ENCODE data around the gene MED7. TPM values are rescaled to one million over a fixed set of nuclear protein-coding genes. Genes with fewer than 3 reads are reported as not detected.

MED7 gene
- total and polyA plus RNA-seq, 2 of the 13 experiments (the other 11 are each of a cell fraction or from before 2014, with no cell fraction given): 9.2 to 9.4 TPM

DNA sequence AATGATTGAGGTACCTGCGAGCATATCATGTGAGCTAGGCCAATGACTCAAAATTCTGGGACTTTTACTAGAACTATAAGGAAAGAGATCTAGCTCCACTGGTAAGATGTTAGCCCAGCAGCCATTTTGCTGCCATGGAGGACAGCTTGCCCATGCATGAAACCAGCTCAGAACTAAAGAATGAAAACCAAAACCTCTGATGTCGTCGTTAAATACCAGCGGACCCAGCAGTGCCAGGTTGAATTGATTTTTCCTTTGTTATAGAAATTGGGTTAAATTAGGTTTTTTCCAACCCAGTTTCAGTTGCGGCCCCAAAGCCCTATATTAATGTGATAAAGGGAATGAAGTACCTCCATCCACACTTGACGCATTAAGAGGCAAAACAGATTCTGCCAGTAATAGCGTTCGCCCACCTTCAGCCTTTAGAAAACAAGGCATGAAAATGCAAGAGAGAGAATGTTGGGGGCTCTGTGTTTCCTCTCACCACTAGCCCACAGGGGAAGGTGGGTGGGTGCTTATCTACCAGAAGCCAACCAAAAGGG is 32.5 kb upstream of the MED7 start:
- Histone ChIP-seq H2AFZ (ENCODE audit: low read length) (no peak overlapping the region), H3K4me2 (ENCODE audit: low read depth, low read length) (no peak overlapping the region), H3K27ac (ENCODE audit: extremely low read length, insufficient read depth, low read length) (no peak overlapping the region), H4K20me1 (ENCODE audit: insufficient read depth, low read length) (no peaks in the 10 kb centered on the region), H3K4me3 (replicated peaks in 1 of 3; ENCODE audit: insufficient read depth in 1 of 3, low read depth in 2 of 3, low read length in 3 of 3) (no peak overlapping the region), H3K4me1 (ENCODE audit: insufficient read depth, low read length) (no peaks in the 10 kb centered on the region), H3K27me3 (ENCODE audit: control insufficient read depth in 1 of 2, insufficient read depth in 2 of 2, low read length in 2 of 2) (no peaks in the 10 kb centered on the region), H3K79me2 (ENCODE audit: insufficient read depth, low read length) (no peaks in the 10 kb centered on the region), H3K36me3 (replicated peaks in 1 of 2; ENCODE audit: control insufficient read depth in 1 of 2, insufficient read depth in 2 of 2, low read length in 2 of 2) (no peaks in the 10 kb centered on the region), H3K9ac (ENCODE audit: insufficient read depth, low read depth, low read length) (no peak overlapping the region), H3K9me3 (ENCODE audit: low read length) (no peaks in the 10 kb centered on the region)
- intact Hi-C loops (cut with micrococcal nuclease; ENCODE audit: unreplicated experiment) (no loop called here), in situ Hi-C loops (cut with HindIII; ENCODE audit: extremely low pct_ligation_motif_present, low pct_unique_long_range_greater_than_20kb) (no loop called here)
- CTCF ChIA-PET (ENCODE audit: low intra/inter-chr PET ratio, low total read pairs): no interaction called here
- no TSS peak for BruUV-seq (replicated peaks)
- FAIRE-seq: no peak
- POLR2A ChIA-PET: no interaction called here
- 80% methylated on average over 7 of the region's 8 CpGs for WGBS (ENCODE audit: low lambda C conversion rate)
- no peak for ATAC-seq
- no peak for DNase-seq (ENCODE audit: low spot score)
- TF ChIP-seq ZNF33A (CRISPR knock-in tag; IDR thresholded peaks at IDR 0.05; ENCODE audit: borderline replicate concordance): no peak
- no peak for TF ChIP-seq HMG20B (CRISPR knock-in tag; conservative IDR thresholded peaks at IDR 0.05)
- TF ChIP-seq PHF8 (CRISPR knock-in tag; IDR thresholded peaks at IDR 0.05): no peak
- TF ChIP-seq ZFP36 (IDR thresholded peaks at IDR 0.05; ENCODE audit: borderline replicate concordance, low read depth, low read length, partially characterized antibody): no peak
- TF ChIP-seq MAFF (IDR thresholded peaks at IDR 0.05; ENCODE audit: low read depth, low read length): no peak
- no peak for TF ChIP-seq ZNF343 (CRISPR knock-in tag; IDR thresholded peaks at IDR 0.05)
- TF ChIP-seq ZNF280B (CRISPR knock-in tag; IDR thresholded peaks at IDR 0.05; ENCODE audit: borderline replicate concordance): no peak
- no peak for TF ChIP-seq YEATS4 (CRISPR knock-in tag; IDR thresholded peaks at IDR 0.05; ENCODE audit: borderline replicate concordance)
- no peak for TF ChIP-seq RBM39 (IDR thresholded peaks at IDR 0.05; ENCODE audit: low read depth, low read length, poor library complexity, severe bottlenecking)
- TF ChIP-seq MAZ (IDR thresholded peaks at IDR 0.05; ENCODE audit: borderline replicate concordance, low read depth, low read length): no peak
- TF ChIP-seq MAZ (CRISPR knock-in tag; IDR thresholded peaks at IDR 0.05; ENCODE audit: low read depth): no peak
- TF ChIP-seq ZNF460 (CRISPR knock-in tag; IDR thresholded peaks at IDR 0.05; ENCODE audit: borderline replicate concordance): no peak
- TF ChIP-seq ZNF580 (CRISPR knock-in tag; IDR thresholded peaks at IDR 0.05; ENCODE audit: borderline replicate concordance, low read depth): no peak
- no peak for TF ChIP-seq ZNF75D (CRISPR knock-in tag; IDR thresholded peaks at IDR 0.05; ENCODE audit: borderline replicate concordance)
- no peak for TF ChIP-seq ZNF562 (CRISPR knock-in tag; IDR thresholded peaks at IDR 0.05; ENCODE audit: borderline replicate concordance)
- TF ChIP-seq GPN1 (CRISPR knock-in tag; IDR thresholded peaks at IDR 0.05; ENCODE audit: borderline replicate concordance): no peak
- TF ChIP-seq, protein P1, sequence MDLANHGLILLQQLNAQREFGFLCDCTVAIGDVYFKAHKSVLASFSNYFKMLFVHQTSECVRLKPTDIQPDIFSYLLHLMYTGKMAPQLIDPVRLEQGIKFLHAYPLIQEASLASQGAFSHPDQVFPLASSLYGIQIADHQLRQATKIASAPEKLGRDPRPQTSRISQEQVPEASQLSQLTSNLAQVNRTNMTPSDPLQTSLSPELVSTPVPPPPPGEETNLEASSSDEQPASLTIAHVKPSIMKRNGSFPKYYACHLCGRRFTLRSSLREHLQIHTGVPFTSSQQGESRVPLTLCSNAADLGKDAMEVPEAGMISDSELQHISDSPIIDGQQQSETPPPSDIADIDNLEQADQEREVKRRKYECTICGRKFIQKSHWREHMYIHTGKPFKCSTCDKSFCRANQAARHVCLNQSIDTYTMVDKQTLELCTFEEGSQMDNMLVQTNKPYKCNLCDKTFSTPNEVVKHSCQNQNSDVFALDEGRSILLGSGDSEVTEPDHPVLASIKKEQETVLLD (CRISPR knock-in tag; IDR thresholded peaks at IDR 0.05; ENCODE audit: low read depth): no peak
- TF ChIP-seq FLYWCH1 (CRISPR knock-in tag; IDR thresholded peaks at IDR 0.05): no peak
